ENCODE results near the gene TBC1D22A. TPM values are rescaled to one million over a fixed set of nuclear protein-coding genes. Genes with fewer than 3 reads are reported as not detected.

TBC1D22A gene
- total RNA-seq, 2 experiments from 2014 or later, result 47.2 to 49.1 TPM

- peaks cover 1% of the 10 kb centered on the region for H3K9me3 Mint-ChIP-seq
- H3K36me3 Mint-ChIP-seq, result peaks cover 8% of the 10 kb centered on the region
- no peaks in the 10 kb centered on the region for H3K4me1 Mint-ChIP-seq
- DNase-seq, result peak; percentile 24
- no peak for ATAC-seq (ENCODE audit: low read depth)
- POLR2A ChIA-PET, result no interaction called here
- no peak overlapping the region for H3K27ac Mint-ChIP-seq
- no peaks in the 10 kb centered on the region for H3K27me3 Mint-ChIP-seq
- H3K4me3 Mint-ChIP-seq, result no peak overlapping the region
These were observed 409.2 kb downstream of the TBC1D22A start for GRCh38 chr22:47171441-47172221.

- H3K36me3 Mint-ChIP-seq, result peaks cover 10% of the 10 kb centered on the region
These were observed 410.5 kb downstream of the TBC1D22A start for GRCh38 chr22:47172771-47173534.

GRCh38 chr22:47173535-47174021, 411.1 kb downstream of the TBC1D22A start:
- ATAC-seq (ENCODE audit: low read depth) (no peak), DNase-seq (peak; percentile 21)
- POLR2A ChIA-PET, result no interaction called here
- Mint-ChIP-seq H3K4me1 (no peaks in the 10 kb centered on the region), H3K27ac (no peak overlapping the region), H3K9me3 (peaks cover 1% of the 10 kb centered on the region), H3K27me3 (no peaks in the 10 kb centered on the region), H3K4me3 (no peak overlapping the region), H3K36me3 (peaks cover 10% of the 10 kb centered on the region)

More at GRCh38 chr22:47172771-47173534, 410.5 kb downstream of the TBC1D22A start:
- POLR2A ChIA-PET, result no interaction called here
- no peak overlapping the region for H3K4me3 Mint-ChIP-seq
- H3K27ac Mint-ChIP-seq, result no peak overlapping the region
- DNase-seq (peak; percentile 15), ATAC-seq (ENCODE audit: low read depth) (no peak)
- no peaks in the 10 kb centered on the region for H3K4me1 Mint-ChIP-seq
- no peaks in the 10 kb centered on the region for H3K27me3 Mint-ChIP-seq
- H3K9me3 Mint-ChIP-seq, result peaks cover 1% of the 10 kb centered on the region

GRCh38 chr22:47174096-47174495, 411.6 kb downstream of the TBC1D22A start:
- Mint-ChIP-seq H3K36me3 (peaks cover 14% of the 10 kb centered on the region), H3K27ac (no peak overlapping the region), H3K9me3 (peaks cover 3% of the 10 kb centered on the region), H3K4me1 (no peaks in the 10 kb centered on the region), H3K27me3 (no peaks in the 10 kb centered on the region), H3K4me3 (no peak overlapping the region)
- peak; percentile 17 for DNase-seq
- no peak for ATAC-seq (ENCODE audit: low read depth)
- POLR2A ChIA-PET, result no interaction called here

- peak; percentile 16 for DNase-seq
- Mint-ChIP-seq H3K4me3 (no peak overlapping the region), H3K4me1 (no peaks in the 10 kb centered on the region), H3K9me3 (peaks cover 4% of the 10 kb centered on the region), H3K36me3 (peaks cover 15% of the 10 kb centered on the region), H3K27ac (no peak overlapping the region), H3K27me3 (no peaks in the 10 kb centered on the region)
- no peak for ATAC-seq (ENCODE audit: low read depth)
- POLR2A ChIA-PET, result no interaction called here
These were observed 412.2 kb downstream of the TBC1D22A start for GRCh38 chr22:47174671-47175112.

GRCh38 chr22:47175151-47176025, 412.9 kb downstream of the TBC1D22A start:
- peak; percentile 20 for DNase-seq
- Mint-ChIP-seq H3K9me3 (peaks cover 5% of the 10 kb centered on the region), H3K4me1 (no peaks in the 10 kb centered on the region), H3K4me3 (no peak overlapping the region), H3K36me3 (peaks cover 15% of the 10 kb centered on the region), H3K27ac (no peak overlapping the region), H3K27me3 (no peaks in the 10 kb centered on the region)
- POLR2A ChIA-PET, result no interaction called here
- no peak for ATAC-seq (ENCODE audit: low read depth)

GRCh38 chr22:47176026-47176389, 413.6 kb downstream of the TBC1D22A start:
- ATAC-seq (ENCODE audit: low read depth) (no peak), DNase-seq (peak; percentile 14)
- no peak overlapping the region for H3K4me3 Mint-ChIP-seq
- no peaks in the 10 kb centered on the region for H3K4me1 Mint-ChIP-seq
- no peaks in the 10 kb centered on the region for H3K27me3 Mint-ChIP-seq
- peaks cover 15% of the 10 kb centered on the region for H3K36me3 Mint-ChIP-seq
- POLR2A ChIA-PET, result no interaction called here
- no peak overlapping the region for H3K27ac Mint-ChIP-seq
- peaks cover 5% of the 10 kb centered on the region for H3K9me3 Mint-ChIP-seq

GRCh38 chr22:47176573-47177333, 414.3 kb downstream of the TBC1D22A start:
- H3K4me3 Mint-ChIP-seq, result no peak overlapping the region
- H3K27ac Mint-ChIP-seq, result no peak overlapping the region
- DNase-seq, result peak; percentile 10
- ATAC-seq (ENCODE audit: low read depth), result no peak
- H3K27me3 Mint-ChIP-seq, result no peaks in the 10 kb centered on the region
- H3K9me3 Mint-ChIP-seq, result peaks cover 5% of the 10 kb centered on the region
- H3K36me3 Mint-ChIP-seq, result peaks cover 15% of the 10 kb centered on the region
- no peaks in the 10 kb centered on the region for H3K4me1 Mint-ChIP-seq
- POLR2A ChIA-PET, result no interaction called here

GRCh38 chr22:47177334-47177815, 414.9 kb downstream of the TBC1D22A start:
- Mint-ChIP-seq H3K36me3 (peaks cover 15% of the 10 kb centered on the region), H3K27ac (no peak overlapping the region), H3K4me1 (no peaks in the 10 kb centered on the region), H3K4me3 (no peak overlapping the region), H3K9me3 (peaks cover 7% of the 10 kb centered on the region), H3K27me3 (no peaks in the 10 kb centered on the region)
- ATAC-seq (ENCODE audit: low read depth) (no peak), DNase-seq (peak; percentile 18)
- POLR2A ChIA-PET, result no interaction called here

- H3K4me1 Mint-ChIP-seq, result no peaks in the 10 kb centered on the region
These were observed 415.9 kb downstream of the TBC1D22A start for GRCh38 chr22:47178339-47178738.

GRCh38 chr22:47180796-47181195, 418.3 kb downstream of the TBC1D22A start:
- peaks cover 6% of the 10 kb centered on the region for H3K9me3 Mint-ChIP-seq

More at GRCh38 chr22:47178339-47178738, 415.9 kb downstream of the TBC1D22A start:
- Mint-ChIP-seq H3K9me3 (peaks cover 7% of the 10 kb centered on the region), H3K27me3 (peaks cover 4% of the 10 kb centered on the region), H3K27ac (no peak overlapping the region), H3K4me3 (no peak overlapping the region), H3K36me3 (peaks cover 15% of the 10 kb centered on the region)
- no peak for ATAC-seq (ENCODE audit: low read depth)
- POLR2A ChIA-PET, result no interaction called here
- no peak for DNase-seq

GRCh38 chr22:47187176-47187957, 424.9 kb downstream of the TBC1D22A start:
- H3K27me3 Mint-ChIP-seq, result peaks cover 4% of the 10 kb centered on the region
- no peak overlapping the region for H3K4me3 Mint-ChIP-seq
- POLR2A ChIA-PET, result no interaction called here
- H3K36me3 Mint-ChIP-seq, result no peaks in the 10 kb centered on the region
- peaks cover under 1% of the 10 kb centered on the region for H3K9me3 Mint-ChIP-seq
- H3K4me1 Mint-ChIP-seq, result no peaks in the 10 kb centered on the region
- peak; percentile 7 for DNase-seq
- H3K27ac Mint-ChIP-seq, result no peak overlapping the region
- no peak for ATAC-seq (ENCODE audit: low read depth)

More at GRCh38 chr22:47180796-47181195, 418.3 kb downstream of the TBC1D22A start:
- H3K4me3 Mint-ChIP-seq, result no peak overlapping the region
- H3K36me3 Mint-ChIP-seq, result peaks cover 7% of the 10 kb centered on the region
- peaks cover 4% of the 10 kb centered on the region for H3K27me3 Mint-ChIP-seq
- H3K4me1 Mint-ChIP-seq, result no peaks in the 10 kb centered on the region
- H3K27ac Mint-ChIP-seq, result no peak overlapping the region
- no peak for DNase-seq
- ATAC-seq (ENCODE audit: low read depth), result no peak
- POLR2A ChIA-PET, result no interaction called here
